PFSK-1 (cell line): ENCODE data around the gene TH.

ENCODE experiments used
- FOXP2 ChIP-seq: optimal IDR thresholded peaks from 2 replicates; pipeline ENCODE3; 2011; ENCODE audit warnings: borderline replicate concordance, control low read depth, inconsistent platforms; ENCODE audit not compliant: insufficient read depth; ENCODE audit errors: extremely low read length, extremely low read depth
- POLR2AphosphoS5 ChIP-seq: IDR thresholded peaks from 2 replicates; pipeline ENCODE4 v1.6.1; 2012; ENCODE audit warnings: low read depth, mild to moderate bottlenecking, control low read depth, low read length, moderate library complexity
- REST ChIP-seq, 2 experiments: IDR thresholded peaks; 2 replicates each; pipeline versions ENCODE4 v1.6.1 to v1.8.0; 2011 to 2012; ENCODE audit warnings: low read depth in 2 of 2, low read length in 2 of 2, control low read depth in 1 of 2, inconsistent platforms in 1 of 2, mild to moderate bottlenecking in 1 of 2, moderate library complexity in 1 of 2; ENCODE audit not compliant: insufficient read depth in 1 of 2
- SIN3A ChIP-seq: IDR thresholded peaks from 2 replicates; pipeline ENCODE4 v1.6.1; 2012; ENCODE audit warnings: mild to moderate bottlenecking, low read length, moderate library complexity, borderline replicate concordance; ENCODE audit not compliant: insufficient read depth
- TAF1 ChIP-seq: IDR thresholded peaks from 2 replicates; pipeline ENCODE4 v1.6.1; 2012; ENCODE audit warnings: low read length, control low read depth, borderline replicate concordance; ENCODE audit not compliant: insufficient read depth

Gene TH

GRCh38 chr11:2131371-2132236, 40.0 kb downstream of the TH start:
- no peak; a peak in 1 of 4 replicates for TF ChIP-seq REST (IDR thresholded peaks at IDR 0.05; ENCODE audit: insufficient read depth in 1 of 2, low read depth in 2 of 2, low read length in 2 of 2)
- TF ChIP-seq TAF1 = peak; percentile 34; the same call in 1 of the 2 replicates
- peak; percentile 64 for TF ChIP-seq POLR2AphosphoS5

DNA sequence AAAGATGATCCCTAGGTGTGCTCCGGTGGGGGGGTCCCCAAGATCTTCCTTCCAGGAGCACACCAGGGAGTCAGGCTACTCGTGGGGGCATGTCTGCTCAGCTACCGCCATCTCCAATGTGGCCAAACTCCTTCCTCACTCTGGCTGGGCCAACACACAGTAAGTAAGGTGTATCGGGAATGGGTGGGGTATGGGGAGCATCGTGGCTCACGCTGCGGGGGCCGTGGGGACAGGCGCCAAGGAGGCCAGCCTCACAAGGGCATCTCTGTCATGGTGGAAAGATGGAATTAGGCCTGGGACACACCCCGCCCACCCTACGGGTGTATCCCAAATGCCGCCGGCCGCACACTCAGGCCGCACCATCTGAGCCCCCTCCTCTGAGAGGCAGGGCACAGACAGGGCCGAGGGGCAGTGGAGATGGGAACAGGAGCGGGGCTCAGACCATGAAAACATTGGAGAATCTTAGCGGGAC, 40.7 kb downstream of the TH start:
- TF ChIP-seq FOXP2 = no peak
- peak; percentile 62 for TF ChIP-seq POLR2AphosphoS5
- no peak for TF ChIP-seq TAF1
- no peak for TF ChIP-seq REST (IDR thresholded peaks at IDR 0.05; ENCODE audit: insufficient read depth in 1 of 2, low read depth in 2 of 2, low read length in 2 of 2)

- TF ChIP-seq FOXP2 (no peak), POLR2AphosphoS5 (peak; percentile 72)
Measured at GRCh38 chr11:2129699-2130366, 41.8 kb downstream of the TH start.

GRCh38 chr11:2129308-2129698, 42.3 kb downstream of the TH start:
- TF ChIP-seq TAF1 (no peak), SIN3A (peak; percentile 25; the same call in 1 of the 2 replicates), REST (IDR thresholded peaks at IDR 0.05; ENCODE audit: insufficient read depth in 1 of 2, low read depth in 2 of 2, low read length in 2 of 2) (no peak), FOXP2 (no peak), POLR2AphosphoS5 (no peak)

DNA sequence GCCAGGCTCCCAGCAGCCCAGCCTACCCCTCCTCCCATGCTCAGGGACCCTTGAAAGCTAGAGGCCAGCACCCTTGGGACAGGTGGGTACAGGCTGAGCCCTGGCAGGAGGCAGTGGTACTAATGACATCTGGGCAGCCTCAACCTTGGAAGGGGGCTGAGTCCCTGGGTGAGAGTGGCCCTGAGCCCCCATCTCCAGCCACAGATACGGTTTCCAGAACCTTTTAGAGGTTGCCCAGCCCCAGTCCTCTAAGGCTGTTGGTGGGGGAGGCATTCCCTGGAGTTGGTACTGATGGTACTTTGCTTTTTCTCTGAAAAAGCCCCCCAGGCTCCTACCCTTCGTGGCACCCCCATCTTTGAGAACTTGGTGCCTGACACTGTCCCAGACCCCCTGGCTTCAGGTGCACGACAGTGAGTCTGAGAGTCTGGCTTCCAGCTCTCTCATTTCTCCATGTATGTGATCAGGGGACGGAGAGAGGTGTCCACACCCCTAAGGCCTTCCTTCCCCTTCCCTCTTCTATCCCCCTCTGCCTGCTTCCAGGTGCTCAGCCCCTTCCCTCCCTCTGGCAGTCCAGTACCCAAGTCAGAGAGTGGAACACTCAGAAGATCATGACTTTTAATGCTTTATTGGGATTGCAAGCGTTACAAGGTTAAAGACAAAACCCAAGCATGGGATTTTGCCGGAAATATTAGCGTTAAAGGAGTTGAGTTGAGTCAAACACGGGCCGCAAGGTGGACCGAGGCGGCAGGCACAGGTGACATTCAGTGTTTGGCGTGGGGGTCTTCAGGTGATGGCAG, 42.9 kb downstream of the TH start:
- TF ChIP-seq REST (IDR thresholded peaks at IDR 0.05; ENCODE audit: insufficient read depth in 1 of 2, low read depth in 2 of 2, low read length in 2 of 2) (no peak), POLR2AphosphoS5 (peak; percentile 64), TAF1 (peak; percentile 17; the same call in 1 of the 2 replicates), FOXP2 (no peak), SIN3A (no peak; the same call in 1 of the 2 replicates)
